ENCODE data around the gene ASIC4. TPM values are rescaled to one million over a fixed set of nuclear protein-coding genes. Genes with fewer than 3 reads are reported as not detected.

ASIC4 gene
- total RNA-seq, 1 donor, result not detected

DNA sequence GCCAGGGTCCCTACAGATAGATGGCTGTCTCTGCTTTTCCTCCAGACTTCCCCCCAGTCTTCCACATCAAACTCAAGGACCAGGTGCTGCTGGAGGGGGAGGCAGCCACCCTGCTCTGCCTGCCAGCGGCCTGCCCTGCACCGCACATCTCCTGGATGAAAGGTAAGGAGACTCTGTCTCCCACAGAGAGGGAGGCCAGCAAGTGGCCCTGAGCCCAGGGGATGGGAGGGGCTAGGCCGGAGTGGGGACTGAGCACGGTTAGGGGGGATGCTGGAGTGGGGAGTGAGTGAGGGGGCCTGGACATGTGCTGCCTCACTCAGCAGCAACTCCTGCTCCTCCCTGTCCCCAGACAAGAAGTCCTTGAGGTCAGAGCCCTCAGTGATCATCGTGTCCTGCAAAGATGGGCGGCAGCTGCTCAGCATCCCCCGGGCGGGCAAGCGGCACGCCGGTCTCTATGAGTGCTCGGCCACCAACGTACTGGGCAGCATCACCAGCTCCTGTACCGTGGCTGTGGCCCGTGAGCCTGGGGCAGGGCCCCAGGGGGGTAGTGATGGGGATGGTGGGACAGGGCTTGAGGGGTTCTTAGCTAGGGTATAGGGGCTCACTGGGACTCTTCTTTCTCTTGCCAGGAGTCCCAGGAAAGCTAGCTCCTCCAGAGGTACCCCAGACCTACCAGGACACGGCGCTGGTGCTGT is 26.0 kb upstream of the ASIC4 start:
- no peak for DNase-seq (ENCODE audit: low read depth)
- no peak overlapping the region for H3K4me3 ChIP-seq (ENCODE audit: low read depth, low read length)
- TF ChIP-seq, protein P1, sequence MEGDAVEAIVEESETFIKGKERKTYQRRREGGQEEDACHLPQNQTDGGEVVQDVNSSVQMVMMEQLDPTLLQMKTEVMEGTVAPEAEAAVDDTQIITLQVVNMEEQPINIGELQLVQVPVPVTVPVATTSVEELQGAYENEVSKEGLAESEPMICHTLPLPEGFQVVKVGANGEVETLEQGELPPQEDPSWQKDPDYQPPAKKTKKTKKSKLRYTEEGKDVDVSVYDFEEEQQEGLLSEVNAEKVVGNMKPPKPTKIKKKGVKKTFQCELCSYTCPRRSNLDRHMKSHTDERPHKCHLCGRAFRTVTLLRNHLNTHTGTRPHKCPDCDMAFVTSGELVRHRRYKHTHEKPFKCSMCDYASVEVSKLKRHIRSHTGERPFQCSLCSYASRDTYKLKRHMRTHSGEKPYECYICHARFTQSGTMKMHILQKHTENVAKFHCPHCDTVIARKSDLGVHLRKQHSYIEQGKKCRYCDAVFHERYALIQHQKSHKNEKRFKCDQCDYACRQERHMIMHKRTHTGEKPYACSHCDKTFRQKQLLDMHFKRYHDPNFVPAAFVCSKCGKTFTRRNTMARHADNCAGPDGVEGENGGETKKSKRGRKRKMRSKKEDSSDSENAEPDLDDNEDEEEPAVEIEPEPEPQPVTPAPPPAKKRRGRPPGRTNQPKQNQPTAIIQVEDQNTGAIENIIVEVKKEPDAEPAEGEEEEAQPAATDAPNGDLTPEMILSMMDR (IDR thresholded peaks at IDR 0.05; ENCODE audit: insufficient read depth, low read depth, low read length), result no peak

GRCh38 chr2:219488844-219489194 is 25.5 kb upstream of the ASIC4 start:
- H3K4me3 ChIP-seq (ENCODE audit: low read depth, low read length), result no peak overlapping the region
- TF ChIP-seq, protein P1 (IDR thresholded peaks at IDR 0.05; ENCODE audit: insufficient read depth, low read depth, low read length), result no peak
- DNase-seq (ENCODE audit: low read depth), result no peak

DNA sequence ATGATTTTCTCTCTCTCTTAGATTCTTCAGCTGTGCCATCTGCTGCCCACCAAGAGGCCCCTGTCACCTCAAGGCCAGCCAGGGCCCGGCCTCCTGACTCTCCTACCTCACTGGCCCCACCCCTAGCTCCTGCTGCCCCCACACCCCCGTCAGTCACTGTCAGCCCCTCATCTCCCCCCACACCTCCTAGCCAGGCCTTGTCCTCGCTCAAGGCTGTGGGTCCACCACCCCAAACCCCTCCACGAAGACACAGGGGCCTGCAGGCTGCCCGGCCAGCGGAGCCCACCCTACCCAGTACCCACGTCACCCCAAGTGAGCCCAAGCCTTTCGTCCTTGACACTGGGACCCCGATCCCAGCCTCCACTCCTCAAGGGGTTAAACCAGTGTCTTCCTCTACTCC is 25.0 kb upstream of the ASIC4 start:
- no peak for DNase-seq (ENCODE audit: low read depth)
- TF ChIP-seq, protein P1 (IDR thresholded peaks at IDR 0.05; ENCODE audit: insufficient read depth, low read depth, low read length), result no peak
- no peak overlapping the region for H3K4me3 ChIP-seq (ENCODE audit: low read depth, low read length)

GRCh38 chr2:219490186-219490585 is 24.1 kb upstream of the ASIC4 start:
- TF ChIP-seq, protein P1 (IDR thresholded peaks at IDR 0.05; ENCODE audit: insufficient read depth, low read depth, low read length), result peak; percentile 19
- no peak overlapping the region for H3K4me3 ChIP-seq (ENCODE audit: low read depth, low read length)
- DNase-seq (ENCODE audit: low read depth), result no peak

DNA sequence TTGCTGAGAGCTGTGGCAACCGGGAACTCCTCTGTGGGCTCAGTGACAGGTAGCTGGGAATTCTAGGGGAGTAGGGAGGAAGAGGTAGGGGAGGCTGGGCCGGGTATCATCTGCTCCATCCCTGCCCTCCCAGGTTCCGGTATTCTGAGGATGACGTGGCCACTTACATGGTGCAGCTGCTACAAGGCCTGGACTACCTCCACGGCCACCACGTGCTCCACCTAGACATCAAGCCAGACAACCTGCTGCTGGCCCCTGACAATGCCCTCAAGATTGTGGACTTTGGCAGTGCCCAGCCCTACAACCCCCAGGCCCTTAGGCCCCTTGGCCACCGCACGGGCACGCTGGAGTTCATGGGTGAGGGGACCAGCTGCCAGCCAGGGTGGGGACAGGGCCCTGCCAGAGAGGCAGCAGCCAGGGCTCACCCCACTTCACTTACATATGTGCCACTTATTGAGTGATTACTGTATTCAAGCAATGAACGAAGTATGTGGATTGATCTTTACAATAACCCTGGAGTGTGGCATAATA is 23.6 kb upstream of the ASIC4 start:
- no peak for DNase-seq (ENCODE audit: low read depth)
- TF ChIP-seq, protein P1 (IDR thresholded peaks at IDR 0.05; ENCODE audit: insufficient read depth, low read depth, low read length), result no peak
- H3K4me3 ChIP-seq (ENCODE audit: low read depth, low read length), result no peak overlapping the region

GRCh38 chr2:219491278-219491963 is 22.9 kb upstream of the ASIC4 start:
- DNase-seq (ENCODE audit: low read depth), result no peak

More at GRCh38 chr2:219491278-219491963, 22.9 kb upstream of the ASIC4 start:
- no peak overlapping the region for H3K4me3 ChIP-seq (ENCODE audit: low read depth, low read length)
- TF ChIP-seq, protein P1 (IDR thresholded peaks at IDR 0.05; ENCODE audit: insufficient read depth, low read depth, low read length), result no peak
